ENCODE measurements around the gene KSR2.

DNA sequence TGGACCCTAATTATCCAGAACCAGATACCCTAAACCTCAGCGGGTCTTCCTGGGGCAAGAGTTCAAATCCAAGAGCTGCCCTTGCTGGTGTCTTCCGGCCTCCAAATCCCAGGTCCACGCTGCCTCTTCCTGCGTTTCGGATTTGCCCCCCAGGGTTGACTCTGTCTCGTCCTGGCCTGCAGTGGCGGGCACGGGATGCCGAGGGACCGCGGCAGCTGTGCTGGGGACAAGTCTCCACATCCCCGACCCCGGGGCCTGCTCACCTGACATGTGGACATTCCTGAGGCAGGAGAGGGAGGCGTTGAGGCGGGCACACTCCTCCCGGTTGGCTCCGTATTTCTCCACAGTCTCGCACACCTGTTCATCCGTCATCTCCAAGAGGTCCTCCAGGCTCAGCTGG is 113.6 kb downstream of the KSR2 start:
- no peak for TF ChIP-seq EP300 (IDR thresholded peaks at IDR 0.05)
- TF ChIP-seq, protein P1, sequence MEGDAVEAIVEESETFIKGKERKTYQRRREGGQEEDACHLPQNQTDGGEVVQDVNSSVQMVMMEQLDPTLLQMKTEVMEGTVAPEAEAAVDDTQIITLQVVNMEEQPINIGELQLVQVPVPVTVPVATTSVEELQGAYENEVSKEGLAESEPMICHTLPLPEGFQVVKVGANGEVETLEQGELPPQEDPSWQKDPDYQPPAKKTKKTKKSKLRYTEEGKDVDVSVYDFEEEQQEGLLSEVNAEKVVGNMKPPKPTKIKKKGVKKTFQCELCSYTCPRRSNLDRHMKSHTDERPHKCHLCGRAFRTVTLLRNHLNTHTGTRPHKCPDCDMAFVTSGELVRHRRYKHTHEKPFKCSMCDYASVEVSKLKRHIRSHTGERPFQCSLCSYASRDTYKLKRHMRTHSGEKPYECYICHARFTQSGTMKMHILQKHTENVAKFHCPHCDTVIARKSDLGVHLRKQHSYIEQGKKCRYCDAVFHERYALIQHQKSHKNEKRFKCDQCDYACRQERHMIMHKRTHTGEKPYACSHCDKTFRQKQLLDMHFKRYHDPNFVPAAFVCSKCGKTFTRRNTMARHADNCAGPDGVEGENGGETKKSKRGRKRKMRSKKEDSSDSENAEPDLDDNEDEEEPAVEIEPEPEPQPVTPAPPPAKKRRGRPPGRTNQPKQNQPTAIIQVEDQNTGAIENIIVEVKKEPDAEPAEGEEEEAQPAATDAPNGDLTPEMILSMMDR (IDR thresholded peaks at IDR 0.05), result no peak
